Embryonic facial prominence (tissue), 1 donor: ENCODE measurements around the gene CD48.

Experiments
- DNase-seq: peaks from one replicate; pipeline ENCODE4 v3.0.0-alpha.2; 2016; ENCODE audit errors: extremely low spot score

CD48 gene

DNA sequence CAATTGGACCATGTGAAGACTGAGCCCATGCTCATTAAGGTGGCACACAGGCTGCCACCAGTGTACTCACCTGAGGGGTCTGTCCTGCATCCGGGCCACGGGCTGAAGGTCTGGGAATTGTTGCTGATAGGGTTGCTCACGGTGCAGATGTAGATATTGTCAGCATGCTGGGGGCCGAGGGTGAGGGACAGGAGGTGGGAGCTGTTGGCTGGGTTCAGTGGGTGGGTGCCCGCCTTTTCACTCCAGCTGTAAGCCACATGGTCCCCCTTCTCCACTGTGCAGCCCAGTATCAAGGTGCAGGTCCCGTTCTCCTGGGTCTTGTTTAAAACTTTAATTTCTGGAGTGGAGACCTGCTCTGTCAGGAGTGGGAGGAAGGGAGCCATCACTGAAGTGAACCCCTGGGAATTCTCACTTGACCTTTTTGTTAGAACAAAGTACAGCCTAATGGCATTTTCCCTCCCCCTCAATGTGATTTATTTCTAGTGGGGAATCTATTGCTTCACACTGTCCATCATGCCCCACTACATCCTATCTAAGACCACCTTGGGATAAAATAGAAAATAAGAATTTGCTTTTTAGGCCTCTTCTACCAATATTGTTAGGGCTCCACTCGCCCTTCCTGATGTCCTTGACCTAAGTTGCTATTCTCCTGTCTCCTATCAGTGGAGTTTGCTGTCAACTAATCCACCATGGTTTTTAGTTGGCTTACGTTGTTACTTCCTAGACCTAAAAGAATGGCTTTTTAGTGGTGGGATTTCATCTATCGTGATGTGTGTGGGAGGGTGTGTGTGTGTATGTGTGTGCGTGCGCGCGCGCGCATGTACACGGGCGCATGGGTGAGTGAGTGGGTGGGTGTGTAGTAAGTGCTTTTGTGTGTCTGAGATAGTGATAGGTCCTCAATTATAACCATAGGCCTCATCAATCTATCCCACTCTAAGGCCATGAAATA, 76.8 kb downstream of the CD48 start:
- no peak for DNase-seq

DNA sequence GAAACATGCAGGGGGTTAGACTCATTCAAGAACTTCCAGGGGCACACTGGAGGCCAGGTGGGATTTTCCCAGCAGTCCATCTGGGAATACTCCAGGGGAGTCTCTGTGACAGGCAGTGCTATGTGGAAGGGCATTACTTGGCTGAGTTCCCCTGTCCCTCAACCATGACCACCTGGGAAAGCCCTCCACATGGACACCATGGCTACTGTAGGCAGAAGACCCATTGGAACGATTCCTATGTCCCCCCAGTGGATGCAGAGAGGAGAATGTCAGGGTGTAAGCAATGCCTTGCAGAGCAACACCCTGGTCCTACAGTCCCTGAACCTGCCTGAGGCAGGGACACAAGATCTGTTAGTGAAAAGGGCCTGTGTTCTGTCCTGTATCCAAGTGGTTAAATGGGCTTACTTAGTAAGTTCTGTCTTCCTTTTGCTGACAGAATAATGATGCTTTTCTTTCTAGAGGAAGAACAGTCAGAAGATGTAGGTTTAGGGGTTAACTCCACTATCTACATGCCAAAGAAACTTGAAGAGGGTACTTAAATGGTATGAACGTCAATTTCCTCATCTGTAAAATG, 78.2 kb downstream of the CD48 start:
- DNase-seq: no peak

GRCh38 chr1:160631983-160632625, 79.5 kb downstream of the CD48 start:
- no peak for DNase-seq

DNA sequence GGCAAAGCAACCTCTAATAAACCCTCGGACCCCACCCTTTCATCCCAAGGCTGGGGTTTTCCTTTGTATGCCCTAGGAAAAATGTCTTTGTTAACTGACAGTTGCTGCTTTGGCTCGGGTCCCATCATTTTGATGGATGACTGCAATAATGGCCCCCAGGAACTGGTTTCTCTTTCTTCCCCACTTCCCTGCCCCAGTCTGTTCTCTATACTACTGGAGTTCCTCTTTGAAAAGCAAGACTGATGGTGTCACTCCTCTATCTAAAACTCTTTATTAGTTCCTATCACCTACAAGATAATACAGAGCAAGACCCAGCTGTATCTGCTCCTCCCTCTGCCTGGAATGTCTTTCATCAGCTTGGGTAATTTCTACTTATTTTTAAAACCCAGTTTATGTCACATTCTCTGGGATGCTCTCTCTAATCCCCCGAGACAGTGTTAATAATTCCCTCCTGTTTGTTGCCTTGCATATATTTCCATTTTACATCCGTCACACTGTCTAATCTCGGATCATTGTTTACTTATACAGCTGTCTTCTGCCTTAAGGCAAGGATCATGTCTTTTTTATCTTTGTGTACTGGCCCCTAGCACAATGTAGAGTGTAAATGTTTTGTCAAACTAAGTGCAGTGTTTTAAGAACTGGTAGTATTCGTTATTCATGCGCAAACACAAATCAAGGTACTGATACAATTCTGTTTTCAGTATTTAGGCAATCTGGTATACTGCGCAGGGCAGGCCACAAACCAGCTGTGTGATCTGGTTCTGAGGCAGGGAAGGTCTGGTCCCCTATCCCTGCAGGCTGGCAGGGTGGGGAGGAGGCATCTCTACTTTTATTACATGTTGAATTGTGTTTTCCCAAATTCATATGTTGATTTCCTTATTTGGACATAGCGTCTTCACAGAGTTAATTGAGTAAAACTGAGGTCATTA, 80.8 kb downstream of the CD48 start:
- no peak for DNase-seq

DNA sequence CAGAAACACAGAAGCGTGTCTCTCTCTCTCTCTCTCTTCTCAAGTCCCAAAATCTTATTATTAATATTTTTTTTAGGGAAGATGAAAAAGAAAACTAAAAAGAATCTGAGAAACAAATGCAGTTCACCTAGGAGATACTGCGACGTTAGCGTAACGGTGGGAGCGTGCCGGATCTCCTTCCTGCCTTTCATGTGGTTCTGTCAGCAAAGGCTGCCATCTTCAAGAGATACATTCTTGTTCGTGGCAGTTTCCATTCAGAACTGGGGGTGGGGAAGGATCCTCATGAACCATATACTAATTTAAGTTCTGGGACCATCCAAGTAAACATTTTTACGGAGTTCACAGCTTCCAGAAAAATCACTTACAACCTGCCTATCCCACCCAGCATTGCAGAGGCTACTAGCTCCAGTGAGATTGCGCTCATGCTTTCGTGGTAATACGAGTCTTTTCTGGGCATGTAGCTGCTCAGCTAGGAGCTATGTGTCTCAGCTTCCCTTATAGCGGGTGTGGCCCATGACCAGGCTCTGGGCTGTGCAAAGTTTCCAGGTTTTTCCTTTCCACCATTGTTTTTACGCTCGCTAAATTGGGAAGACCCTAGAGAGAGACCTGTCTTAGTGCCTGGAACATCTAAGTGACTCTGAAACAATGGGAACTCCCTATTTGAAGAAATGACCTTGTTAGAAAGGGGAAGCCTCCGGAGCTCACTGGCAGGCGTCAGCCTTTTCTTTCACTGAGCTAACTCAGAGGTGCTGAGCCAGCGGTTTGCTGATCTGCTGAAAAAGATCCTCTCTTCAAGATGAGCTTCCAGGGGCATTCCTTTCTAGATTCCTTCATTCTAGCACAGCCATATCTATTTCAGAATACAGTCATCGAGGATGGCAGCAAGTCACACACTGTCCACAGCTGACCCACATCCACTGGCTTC, 82.1 kb downstream of the CD48 start:
- DNase-seq: no peak

- no peak for DNase-seq
Observed at GRCh38 chr1:160628799-160629263, 82.8 kb downstream of the CD48 start.
